CD4-positive, alpha-beta T cell treated with Interleukin-10 for 1 hour (primary cell): ENCODE results near the gene TFRC.
"Not testable (repeated sequence)": the region's sequence is repeated elsewhere in the genome, so short reads cannot be mapped to it uniquely, and the experiment has no call there.

Source experiments
- DNase-seq: peaks from one replicate; pipeline ENCODE4 v3.0.0-alpha.2; 2020

The TFRC gene

GRCh38 chr3:196081834-196082618 is at the start of gene TFRC:
TFRC (minus strand) TSS chr3:196082090; CDS start chr3:196077099, 4,991 bp downstream.
- peak; percentile 94 for DNase-seq

DNA sequence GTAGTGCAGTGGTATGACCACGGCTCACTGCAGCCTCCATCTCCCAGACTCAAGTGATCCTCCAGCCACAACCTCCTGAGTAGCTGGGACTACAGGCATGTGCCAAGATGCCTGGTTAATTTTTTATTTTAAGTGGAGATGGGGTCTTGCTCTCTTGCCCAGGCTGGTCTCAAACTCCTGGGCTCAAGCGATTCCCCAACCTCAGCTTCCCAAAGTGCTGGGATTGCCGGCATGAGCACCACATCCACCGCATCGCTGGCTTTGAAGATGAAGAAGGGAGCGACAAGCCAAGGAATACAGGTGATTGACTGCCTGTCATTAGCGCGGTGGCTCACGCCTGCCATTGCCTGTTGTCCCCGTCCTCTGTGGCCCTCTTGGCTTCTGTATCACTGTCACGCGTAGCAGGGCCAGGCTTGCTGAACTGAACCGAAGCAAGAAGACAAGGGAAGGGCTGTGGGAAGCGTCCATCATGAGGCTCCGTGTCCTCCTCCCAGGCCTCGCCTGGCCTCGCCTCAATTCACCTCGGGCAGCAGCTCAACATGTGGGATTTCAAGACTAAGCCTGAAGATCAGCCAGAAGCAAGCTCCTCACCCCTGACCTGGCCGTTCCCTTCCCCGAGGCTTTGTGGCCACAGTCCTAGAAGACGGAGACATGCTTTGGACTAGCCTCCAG is 46.4 kb upstream of the TFRC start:
- DNase-seq: no peak

GRCh38 chr3:196127308-196128040 is 45.6 kb upstream of the TFRC start:
- peak; percentile 49 for DNase-seq

GRCh38 chr3:196124608-196125007 is 42.7 kb upstream of the TFRC start:
- DNase-seq: no peak

- DNase-seq: no peak
Observed at GRCh38 chr3:196122688-196123046, 40.8 kb upstream of the TFRC start.

- DNase-seq: no peak
Observed at GRCh38 chr3:196122021-196122687, 40.3 kb upstream of the TFRC start.

- no peak for DNase-seq
Observed at GRCh38 chr3:196121066-196121465, 39.2 kb upstream of the TFRC start.

GRCh38 chr3:196120291-196120951 is 38.5 kb upstream of the TFRC start:
- DNase-seq: peak; percentile 21

- no peak for DNase-seq
Observed at GRCh38 chr3:196117809-196118208, 35.9 kb upstream of the TFRC start.

DNA sequence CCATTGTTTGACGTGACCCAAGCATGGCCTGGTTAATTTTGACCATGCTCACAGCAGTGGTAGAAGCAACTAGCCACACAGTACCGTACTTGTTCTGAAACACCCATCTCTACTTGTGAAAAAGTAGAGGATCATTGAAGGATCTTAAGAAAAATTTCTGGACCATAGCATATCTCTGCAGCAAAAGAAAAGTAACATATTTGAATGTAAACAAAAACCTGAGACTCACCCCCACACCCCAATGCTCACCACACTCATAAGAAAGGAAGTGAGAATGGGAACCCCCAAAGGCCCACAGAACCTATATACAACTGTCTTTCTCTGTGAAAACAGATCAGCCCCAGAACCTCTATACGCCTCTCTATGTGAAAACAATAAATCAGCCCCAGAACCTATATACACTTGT is 33.8 kb upstream of the TFRC start:
- DNase-seq: peak; percentile 30

DNA sequence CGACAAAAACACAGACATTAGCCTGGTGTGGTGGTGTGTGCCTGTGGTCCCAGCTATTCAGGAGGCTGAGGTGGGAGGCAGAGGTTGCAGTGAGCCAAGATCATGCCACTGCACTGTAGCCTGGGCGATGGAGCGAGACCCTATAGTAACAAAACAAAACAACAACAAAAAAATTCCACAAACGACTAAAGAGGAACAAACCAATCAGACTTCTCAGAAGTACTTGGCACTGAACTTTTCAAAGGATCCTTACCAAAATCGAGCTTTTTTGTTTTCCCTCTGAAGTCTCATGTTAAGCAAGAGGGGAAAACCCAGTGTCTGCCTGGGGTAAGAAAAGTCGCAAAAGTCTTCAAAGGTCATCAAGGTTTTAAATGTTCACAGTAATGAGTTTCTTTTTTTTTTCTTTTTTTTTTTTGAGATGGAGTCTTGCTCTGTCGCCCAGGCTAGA is 30.1 kb upstream of the TFRC start:
- DNase-seq: peak; percentile 46

GRCh38 chr3:196108075-196108743 is 26.3 kb upstream of the TFRC start:
- no peak for DNase-seq

DNA sequence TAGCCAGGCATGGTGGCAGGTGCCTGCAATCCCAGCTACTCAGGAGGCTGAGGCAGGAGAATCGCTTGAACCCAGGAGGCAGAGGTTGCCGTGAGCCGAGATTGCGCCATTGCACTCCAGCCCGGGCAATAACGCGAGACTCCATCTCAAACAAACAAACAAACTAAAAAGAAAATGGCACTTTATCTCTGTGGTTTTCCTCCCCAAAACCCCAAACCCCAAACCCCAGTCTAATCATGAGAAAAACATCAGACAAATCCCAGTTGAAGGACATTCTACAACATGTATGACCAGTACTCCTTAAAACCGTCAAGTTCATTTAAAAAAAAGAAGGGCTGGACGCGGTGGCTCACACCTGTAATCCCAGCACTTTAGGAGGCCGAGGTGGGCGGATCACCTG is 22.8 kb upstream of the TFRC start:
- peak; percentile 28 for DNase-seq

DNA sequence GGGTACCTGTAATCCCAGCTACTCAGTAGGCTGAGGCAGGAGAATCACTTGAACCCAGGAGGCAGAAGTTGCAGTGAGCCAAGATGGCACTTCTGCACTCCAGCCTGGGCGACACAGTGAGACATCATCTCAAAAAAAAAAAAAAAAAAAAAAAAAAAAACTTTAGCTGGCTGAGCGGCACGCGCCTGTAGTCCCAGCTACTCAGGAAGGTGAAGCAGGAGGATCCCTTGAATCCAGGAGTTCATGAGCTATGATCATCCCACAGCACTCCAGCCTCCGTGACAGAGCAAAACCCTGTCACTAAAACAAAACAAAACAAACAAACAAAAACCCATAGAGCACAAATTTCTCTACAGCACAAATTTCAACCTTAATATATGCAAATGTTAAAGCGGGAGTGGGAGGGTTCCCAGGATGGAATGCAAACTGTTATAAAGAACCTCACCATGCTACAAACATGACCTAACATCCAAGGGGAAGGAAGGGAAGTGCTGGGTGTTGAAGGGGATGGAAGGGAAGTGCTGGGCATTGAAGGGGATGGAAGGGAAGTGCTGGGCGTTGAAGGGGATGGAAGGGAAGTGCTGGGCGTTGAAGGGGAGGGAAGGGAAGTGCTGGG is 16.6 kb upstream of the TFRC start:
- not testable (repeated sequence) for DNase-seq

- no peak for DNase-seq
Observed at GRCh38 chr3:196097373-196098154, 15.7 kb upstream of the TFRC start.

DNA sequence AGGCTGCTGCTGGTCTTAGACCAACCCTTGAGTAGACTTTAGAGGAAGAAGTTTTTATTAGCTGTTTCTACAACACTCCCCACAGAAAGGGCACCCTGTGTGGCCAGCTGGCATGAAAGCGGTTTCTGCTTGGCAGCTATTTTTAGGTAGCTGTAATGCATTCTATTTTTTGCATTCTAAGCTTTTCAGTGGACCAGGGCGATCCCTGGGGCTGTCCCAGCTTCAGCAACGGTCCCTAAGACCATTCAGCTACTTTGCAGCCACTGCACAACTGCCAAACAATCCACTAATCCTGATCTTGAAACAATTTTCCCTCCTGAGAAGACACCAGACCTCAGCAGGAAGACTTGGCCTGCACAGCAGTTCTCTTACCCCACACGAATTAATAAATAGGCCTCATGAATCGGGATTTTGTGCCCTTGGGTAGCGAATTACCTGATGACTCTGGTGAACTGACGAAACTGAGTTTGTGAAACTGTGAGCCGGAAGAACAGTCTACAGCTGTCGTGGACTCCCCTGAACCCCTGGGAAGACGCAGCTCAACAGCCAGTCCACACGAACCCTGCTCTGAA is 14.6 kb upstream of the TFRC start:
- no peak for DNase-seq

GRCh38 chr3:196093317-196094111 is 11.6 kb upstream of the TFRC start:
- no peak for DNase-seq

GRCh38 chr3:196087906-196088305 is 6.0 kb upstream of the TFRC start:
- no peak for DNase-seq

DNA sequence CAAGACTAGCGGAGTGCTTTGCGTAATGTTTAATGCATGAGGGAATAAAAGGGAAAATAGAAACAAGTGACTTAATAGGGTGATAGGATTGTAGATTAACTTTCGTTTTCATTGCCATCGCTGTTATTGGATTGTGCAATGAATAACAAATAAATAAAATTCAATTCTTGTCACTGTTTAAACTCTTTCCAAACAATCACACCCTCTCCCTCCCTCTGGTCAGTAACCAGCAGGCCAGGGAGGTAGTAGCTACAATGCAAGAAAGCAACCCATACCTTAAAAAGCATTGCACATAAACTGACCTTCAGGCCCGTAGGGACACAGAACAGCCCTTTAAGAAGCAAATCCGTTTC is 705 bp upstream of the TFRC start:
- DNase-seq: no peak
